Measurements from ENCODE around the gene GAPDHS. TPM values are rescaled to one million over a fixed set of nuclear protein-coding genes. Genes with fewer than 3 reads are reported as not detected.

The GAPDHS gene
- total and polyA plus RNA-seq, 4 donors = not detected

DNA sequence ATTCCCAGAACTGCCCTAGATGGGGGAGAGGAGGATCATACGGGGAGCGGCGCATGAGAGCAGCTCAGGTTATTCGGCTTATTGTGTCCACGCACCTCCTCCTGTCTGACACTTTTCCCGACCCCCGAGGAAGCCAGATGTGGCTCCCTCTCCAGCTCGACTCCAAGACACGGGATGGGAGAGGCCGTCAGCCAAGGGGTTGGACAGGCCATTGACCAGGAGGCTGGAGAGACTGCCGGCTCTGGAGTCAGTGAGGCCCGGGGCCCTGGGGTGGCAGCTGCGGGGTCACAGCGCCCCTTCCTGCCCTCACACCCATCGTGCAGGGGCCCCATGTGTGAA lies 22.7 kb upstream of the GAPDHS start:
- Histone ChIP-seq H3K36me3 (ENCODE audit: control insufficient read depth in 4 of 4, insufficient read depth in 3 of 4, low read depth in 1 of 4, low read length in 3 of 4) (peaks cover 0 to 1% (median 0%) of the 10 kb centered on the region in 4 donors), H3K4me3 (ENCODE audit: low read depth in 1 of 3, low read length in 3 of 3) (no peak overlapping the region), H3K27ac (ENCODE audit: low read depth in 1 of 2, low read length in 2 of 2) (no peak overlapping the region), H3K9ac (ENCODE audit: low read depth in 1 of 2, low read length in 2 of 2) (no peak overlapping the region), H3K9me3 (ENCODE audit: control insufficient read depth in 4 of 4, low read length in 3 of 4) (no peaks in the 10 kb centered on the region), H3K4me1 (ENCODE audit: control insufficient read depth in 4 of 4, insufficient read depth in 4 of 4, low read length in 3 of 4) (peaks cover 0 to 16% (median 7%) of the 10 kb centered on the region in 4 donors), H3K27me3 (ENCODE audit: control insufficient read depth in 4 of 4, insufficient read depth in 4 of 4, low read length in 3 of 4) (no peaks in the 10 kb centered on the region)
- no peak for DNase-seq (ENCODE audit: low spot score)
- WGBS = 16% methylated on average over 15 of the region's 15 CpGs
- no peak for TF ChIP-seq JUND (IDR thresholded peaks at IDR 0.05)
- TF ChIP-seq HNF4G (IDR thresholded peaks at IDR 0.05) = no peak
- TF ChIP-seq FOXA2 (IDR thresholded peaks at IDR 0.05) = no peak
- TF ChIP-seq MAX (IDR thresholded peaks at IDR 0.05) = no peak
- no peak for TF ChIP-seq ZBTB33 (IDR thresholded peaks at IDR 0.05)
- no peak for TF ChIP-seq HNF4A (conservative IDR thresholded peaks at IDR 0.05)

- H3K9me3 ChIP-seq (ENCODE audit: control insufficient read depth in 4 of 4, low read length in 3 of 4) = no peaks in the 10 kb centered on the region
- 83% methylated on average over 7 of the region's 7 CpGs for WGBS
- H3K27me3 ChIP-seq (ENCODE audit: control insufficient read depth in 4 of 4, insufficient read depth in 4 of 4, low read length in 3 of 4) = no peaks in the 10 kb centered on the region
- H3K36me3 ChIP-seq (ENCODE audit: control insufficient read depth in 4 of 4, insufficient read depth in 3 of 4, low read depth in 1 of 4, low read length in 3 of 4) = peaks cover 0 to 1% (median 0%) of the 10 kb centered on the region in 4 donors
- no peak for DNase-seq (ENCODE audit: low spot score)
- TF ChIP-seq ZBTB33 (IDR thresholded peaks at IDR 0.05) (no peak), CTCF (IDR thresholded peaks at IDR 0.05; ENCODE audit: low read depth, low read length, missing input control) (no peak), NR2F2 (IDR thresholded peaks at IDR 0.05) (no peak), SP1 (IDR thresholded peaks at IDR 0.05) (no peak), MAX (IDR thresholded peaks at IDR 0.05) (no peak), JUND (IDR thresholded peaks at IDR 0.05) (no peak), GABPA (IDR thresholded peaks at IDR 0.05 in 1 of 2, conservative IDR thresholded peaks at IDR 0.05 in 1 of 2) (no peak), TAF1 (conservative IDR thresholded peaks at IDR 0.05) (no peak), RAD21 (IDR thresholded peaks at IDR 0.05) (no peak), FOXA2 (IDR thresholded peaks at IDR 0.05) (no peak), EGR1 (IDR thresholded peaks at IDR 0.05; ENCODE audit: low read depth in 2 of 2) (no peak)
- TF ChIP-seq, protein P1, sequence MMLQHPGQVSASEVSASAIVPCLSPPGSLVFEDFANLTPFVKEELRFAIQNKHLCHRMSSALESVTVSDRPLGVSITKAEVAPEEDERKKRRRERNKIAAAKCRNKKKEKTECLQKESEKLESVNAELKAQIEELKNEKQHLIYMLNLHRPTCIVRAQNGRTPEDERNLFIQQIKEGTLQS (IDR thresholded peaks at IDR 0.05) = no peak
- TF ChIP-seq, protein P2, sequence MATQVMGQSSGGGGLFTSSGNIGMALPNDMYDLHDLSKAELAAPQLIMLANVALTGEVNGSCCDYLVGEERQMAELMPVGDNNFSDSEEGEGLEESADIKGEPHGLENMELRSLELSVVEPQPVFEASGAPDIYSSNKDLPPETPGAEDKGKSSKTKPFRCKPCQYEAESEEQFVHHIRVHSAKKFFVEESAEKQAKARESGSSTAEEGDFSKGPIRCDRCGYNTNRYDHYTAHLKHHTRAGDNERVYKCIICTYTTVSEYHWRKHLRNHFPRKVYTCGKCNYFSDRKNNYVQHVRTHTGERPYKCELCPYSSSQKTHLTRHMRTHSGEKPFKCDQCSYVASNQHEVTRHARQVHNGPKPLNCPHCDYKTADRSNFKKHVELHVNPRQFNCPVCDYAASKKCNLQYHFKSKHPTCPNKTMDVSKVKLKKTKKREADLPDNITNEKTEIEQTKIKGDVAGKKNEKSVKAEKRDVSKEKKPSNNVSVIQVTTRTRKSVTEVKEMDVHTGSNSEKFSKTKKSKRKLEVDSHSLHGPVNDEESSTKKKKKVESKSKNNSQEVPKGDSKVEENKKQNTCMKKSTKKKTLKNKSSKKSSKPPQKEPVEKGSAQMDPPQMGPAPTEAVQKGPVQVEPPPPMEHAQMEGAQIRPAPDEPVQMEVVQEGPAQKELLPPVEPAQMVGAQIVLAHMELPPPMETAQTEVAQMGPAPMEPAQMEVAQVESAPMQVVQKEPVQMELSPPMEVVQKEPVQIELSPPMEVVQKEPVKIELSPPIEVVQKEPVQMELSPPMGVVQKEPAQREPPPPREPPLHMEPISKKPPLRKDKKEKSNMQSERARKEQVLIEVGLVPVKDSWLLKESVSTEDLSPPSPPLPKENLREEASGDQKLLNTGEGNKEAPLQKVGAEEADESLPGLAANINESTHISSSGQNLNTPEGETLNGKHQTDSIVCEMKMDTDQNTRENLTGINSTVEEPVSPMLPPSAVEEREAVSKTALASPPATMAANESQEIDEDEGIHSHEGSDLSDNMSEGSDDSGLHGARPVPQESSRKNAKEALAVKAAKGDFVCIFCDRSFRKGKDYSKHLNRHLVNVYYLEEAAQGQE (IDR thresholded peaks at IDR 0.05) = no peak
- no peak overlapping the region for H3K27ac ChIP-seq (ENCODE audit: low read depth in 1 of 2, low read length in 2 of 2)
- H3K9ac ChIP-seq (ENCODE audit: low read depth in 1 of 2, low read length in 2 of 2) = no peak overlapping the region
- H3K4me1 ChIP-seq (ENCODE audit: control insufficient read depth in 4 of 4, insufficient read depth in 4 of 4, low read length in 3 of 4) = peaks cover 0 to 16% (median 7%) of the 10 kb centered on the region in 4 donors
- H3K4me3 ChIP-seq (ENCODE audit: low read depth in 1 of 3, low read length in 3 of 3) = no peak overlapping the region
These were observed 21.9 kb upstream of the GAPDHS start for GRCh38 chr19:35511337-35511736.

All from liver (tissue), 9 donors.